ENCODE measurements around the gene BTBD9. TPM values are rescaled to one million over a fixed set of nuclear protein-coding genes. Genes with fewer than 3 reads are reported as not detected.
"Not testable (repeated sequence)": the region's sequence is repeated elsewhere in the genome, so short reads cannot be mapped to it uniquely, and the experiment has no call there.

The BTBD9 gene
- total RNA-seq, 1 donor from 2014 or later = 9.9 TPM

GRCh38 chr6:38349221-38349620, 290.5 kb downstream of the BTBD9 start:
- no peak overlapping the region for H3K27ac ChIP-seq
- no peaks in the 10 kb centered on the region for H3K9me3 ChIP-seq
- no peaks in the 10 kb centered on the region for H3K36me3 ChIP-seq
- H3K4me3 ChIP-seq = no peak overlapping the region
- intact Hi-C loops (cut with DNase I) = no loop called here
- no peak for TF ChIP-seq CTCF (IDR thresholded peaks at IDR 0.05)
- DNase-seq (ENCODE audit: low spot score in 2 of 2) = no peak
- H3K4me1 ChIP-seq = peaks cover 0 to 7% of the 10 kb centered on the region in 2 donors
- no peaks in the 10 kb centered on the region for H3K27me3 ChIP-seq

- Histone ChIP-seq H3K36me3 (no peaks in the 10 kb centered on the region), H3K9me3 (no peaks in the 10 kb centered on the region), H3K4me3 (no peak overlapping the region), H3K27me3 (no peaks in the 10 kb centered on the region), H3K4me1 (peaks cover 0 to 7% of the 10 kb centered on the region in 2 donors), H3K27ac (no peak overlapping the region)
- no peak for DNase-seq (ENCODE audit: low spot score in 2 of 2)
- no peak for TF ChIP-seq CTCF (IDR thresholded peaks at IDR 0.05)
- intact Hi-C loops (cut with DNase I) = no loop called here
These were observed 291.4 kb downstream of the BTBD9 start for GRCh38 chr6:38348371-38348770.

- H3K4me1 ChIP-seq; H3K27ac ChIP-seq; H3K36me3 ChIP-seq; H3K27me3 ChIP-seq; H3K9me3 ChIP-seq; intact Hi-C loops (cut with DNase I); DNase-seq (ENCODE audit: low spot score in 2 of 2); H3K4me3 ChIP-seq: not testable (repeated sequence)
These were observed 291.9 kb downstream of the BTBD9 start for GRCh38 chr6:38347829-38348228.

- no peak for TF ChIP-seq CTCF (IDR thresholded peaks at IDR 0.05)
- no peak overlapping the region for H3K4me3 ChIP-seq
- peaks cover 0 to 7% of the 10 kb centered on the region in 2 donors for H3K4me1 ChIP-seq
- no peaks in the 10 kb centered on the region for H3K36me3 ChIP-seq
- H3K27me3 ChIP-seq = no peaks in the 10 kb centered on the region
- intact Hi-C loops (cut with DNase I) = no loop called here
- DNase-seq (ENCODE audit: low spot score in 2 of 2) = no peak
- H3K27ac ChIP-seq = no peak overlapping the region
- no peaks in the 10 kb centered on the region for H3K9me3 ChIP-seq
These were observed 293.2 kb downstream of the BTBD9 start for GRCh38 chr6:38346291-38347079.

GRCh38 chr6:38345586-38345985, 294.1 kb downstream of the BTBD9 start:
- no peaks in the 10 kb centered on the region for H3K27me3 ChIP-seq
- intact Hi-C loops (cut with DNase I) = no loop called here
- H3K4me3 ChIP-seq = no peak overlapping the region
- DNase-seq (ENCODE audit: low spot score in 2 of 2) = no peak
- TF ChIP-seq CTCF (IDR thresholded peaks at IDR 0.05) = no peak
- no peaks in the 10 kb centered on the region for H3K36me3 ChIP-seq
- peaks cover 0 to 3% of the 10 kb centered on the region in 2 donors for H3K4me1 ChIP-seq
- no peak overlapping the region for H3K27ac ChIP-seq
- H3K9me3 ChIP-seq = no peaks in the 10 kb centered on the region

GRCh38 chr6:38341496-38341895, 298.2 kb downstream of the BTBD9 start:
- Histone ChIP-seq H3K36me3 (no peaks in the 10 kb centered on the region), H3K4me3 (no peak overlapping the region), H3K9me3 (no peaks in the 10 kb centered on the region), H3K4me1 (no peaks in the 10 kb centered on the region), H3K27ac (no peak overlapping the region), H3K27me3 (no peaks in the 10 kb centered on the region)
- DNase-seq (ENCODE audit: low spot score in 2 of 2) = no peak
- intact Hi-C loops (cut with DNase I) = no loop called here
- no peak for TF ChIP-seq CTCF (IDR thresholded peaks at IDR 0.05)

Data from ascending aorta (tissue), 2 donors.